GM04504 (cell line): ENCODE results near the gene HNF4A.

Source experiments
- DNase-seq: peaks from one replicate; pipeline ENCODE4 v3.0.0-alpha.2; 2012; ENCODE audit warnings: low read depth

HNF4A gene

GRCh38 chr20:44392776-44393607 lies 37.5 kb downstream of the HNF4A start:
- no peak for DNase-seq

GRCh38 chr20:44393608-44394451 lies 38.3 kb downstream of the HNF4A start:
- no peak for DNase-seq

- no peak for DNase-seq
These were observed 38.9 kb downstream of the HNF4A start for GRCh38 chr20:44394452-44394701.

- no peak for DNase-seq
These were observed 39.4 kb downstream of the HNF4A start for GRCh38 chr20:44394702-44395460.

GRCh38 chr20:44395461-44396340 lies 40.2 kb downstream of the HNF4A start:
- DNase-seq, result no peak

GRCh38 chr20:44396369-44397130 lies 41.1 kb downstream of the HNF4A start:
- DNase-seq, result no peak

GRCh38 chr20:44398335-44398734 lies 42.8 kb downstream of the HNF4A start:
- no peak for DNase-seq

GRCh38 chr20:44399446-44399845 lies 43.9 kb downstream of the HNF4A start:
- DNase-seq, result no peak

- no peak for DNase-seq
These were observed 45.1 kb downstream of the HNF4A start for GRCh38 chr20:44400671-44400969.

- DNase-seq, result no peak
These were observed 45.7 kb downstream of the HNF4A start for GRCh38 chr20:44400970-44401769.

- no peak for DNase-seq
These were observed 46.4 kb downstream of the HNF4A start for GRCh38 chr20:44401770-44402390.

- no peak for DNase-seq
These were observed 47.1 kb downstream of the HNF4A start for GRCh38 chr20:44402391-44403193.

GRCh38 chr20:44403194-44404112 lies 48.0 kb downstream of the HNF4A start:
- no peak for DNase-seq

DNA sequence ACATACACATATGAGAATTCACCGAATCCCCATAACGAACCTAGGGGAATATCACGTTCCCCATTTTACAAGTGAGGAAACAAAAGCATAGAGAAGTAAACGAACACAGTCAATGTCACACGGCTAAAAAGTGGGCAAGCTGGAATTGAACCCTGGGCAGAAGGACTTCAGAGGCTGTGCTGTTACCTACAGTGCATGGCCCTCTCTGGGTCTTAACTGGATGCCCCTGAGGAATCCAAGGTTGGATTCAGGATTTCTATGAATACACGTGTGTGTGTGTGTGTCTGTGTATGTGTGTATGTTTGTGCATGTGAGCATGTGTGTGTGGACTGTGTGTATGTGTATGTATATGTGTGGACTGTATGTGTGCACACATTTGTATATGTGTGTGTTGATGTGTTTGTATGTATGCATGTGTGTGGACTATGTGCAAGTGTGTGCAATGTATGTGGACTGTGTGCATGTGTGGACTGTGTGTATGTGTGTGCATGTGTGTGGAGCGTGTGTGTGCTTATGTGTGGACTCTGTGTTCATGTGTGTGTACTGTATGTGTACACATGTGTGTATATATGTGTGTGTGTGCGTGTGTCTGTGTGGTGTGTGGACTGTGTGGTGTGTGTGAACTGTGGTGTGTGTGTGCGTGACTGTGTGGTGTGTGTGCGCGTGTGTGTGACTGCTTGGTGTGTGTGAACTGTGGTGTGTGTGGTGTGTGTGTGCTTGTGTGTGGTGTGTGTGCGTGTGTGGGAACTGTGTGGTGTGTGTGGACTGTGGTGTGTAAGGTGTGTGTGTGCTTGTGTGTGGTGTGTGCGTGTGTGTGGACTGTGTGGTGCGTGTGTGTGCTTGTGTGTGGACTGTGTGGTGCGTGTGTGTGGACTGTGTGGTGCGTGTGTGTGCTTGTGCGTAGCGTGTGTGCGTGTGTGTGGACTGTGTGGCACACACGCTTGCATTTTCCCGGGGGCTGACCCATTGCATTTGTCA lies 49.0 kb downstream of the HNF4A start:
- no peak for DNase-seq

DNA sequence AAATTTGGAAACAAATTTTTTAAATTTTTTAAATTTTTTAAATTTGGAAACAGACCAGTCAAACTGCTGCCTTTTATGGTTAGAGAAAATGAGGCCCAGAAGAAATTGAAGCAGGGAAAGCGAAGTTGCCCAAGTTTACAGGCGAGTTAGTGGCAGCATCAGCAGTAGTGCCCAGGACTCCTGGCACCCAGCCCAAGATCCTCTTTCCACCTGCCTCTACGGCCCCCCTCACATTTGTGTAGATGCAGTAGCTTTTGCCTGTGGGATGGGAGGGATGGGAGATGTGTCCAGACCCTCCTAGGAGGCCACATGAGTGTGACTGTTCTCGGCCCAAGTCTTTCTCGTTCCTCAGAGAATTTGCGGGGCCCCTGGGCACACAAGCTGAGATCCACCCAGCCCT lies 49.8 kb downstream of the HNF4A start:
- DNase-seq, result no peak

GRCh38 chr20:44405785-44406571 lies 50.5 kb downstream of the HNF4A start:
- no peak for DNase-seq
